HCT116 (cell line): ENCODE measurements around the gene GPX7.

Source experiments
- CTCF ChIP-seq, 3 experiments: fragments of 200-600 bp in 1 of 3; sonication (generic) in 1 of 3; IDR thresholded peaks in 2 of 3; conservative IDR thresholded peaks in 1 of 3; 2 replicates each; pipeline ENCODE4 v1.5.1; 2012 to 2017; ENCODE audit warnings: low read depth in 2 of 3, low read length in 2 of 3, antibody characterized with exemption in 1 of 3, borderline replicate concordance in 1 of 3, control low read depth in 1 of 3, mild to moderate bottlenecking in 1 of 3, mixed read lengths in 1 of 3, mixed run types in 1 of 3, moderate library complexity in 1 of 3; ENCODE audit not compliant: insufficient read depth in 1 of 3
- POLR2A ChIP-seq: IDR thresholded peaks from 2 replicates; pipeline ENCODE4 v1.7.0; 2011; ENCODE audit warnings: borderline replicate concordance; ENCODE audit not compliant: insufficient read depth, insufficient read length; ENCODE audit errors: extremely low read depth
- POLR2AphosphoS5 ChIP-seq: IDR thresholded peaks from 2 replicates; pipeline ENCODE4 v1.6.1; 2011; ENCODE audit warnings: mild to moderate bottlenecking, low read depth, low read length, moderate library complexity
- SP1 ChIP-seq: IDR thresholded peaks from 2 replicates; pipeline ENCODE4 v1.6.1; 2012; ENCODE audit warnings: low read depth

- TF ChIP-seq CTCF (IDR thresholded peaks at IDR 0.05 in 2 of 3, conservative IDR thresholded peaks at IDR 0.05 in 1 of 3; ENCODE audit: borderline replicate concordance in 1 of 3, insufficient read depth in 1 of 3, low read depth in 2 of 3, low read length in 2 of 3) (no peak), POLR2A (no peak), SP1 (no peak), POLR2AphosphoS5 (no peak)
These were observed 39.1 kb downstream of the GPX7 start for GRCh38 chr1:52641307-52641706.
